OCI-LY7 (cell line): ENCODE results near the gene CTNNBIP1. TPM values are rescaled to one million over a fixed set of nuclear protein-coding genes. Genes with fewer than 3 reads are reported as not detected.

ENCODE experiments used
- BruUV-seq: library from RNA; stranded (reverse); fragments of 400-500 nt; replicated peaks from 2 replicates; lab custom pipeline; 2021; lab: Mats Ljungman, UMichigan
- CTCF ChIA-PET: fragments of 300-600 bp; sonication (Branson Sonifier 250); formaldehyde crosslinking; loops from one replicate; lab custom pipeline; 2022; ENCODE audit warnings: antibody characterized with exemption; ENCODE audit not compliant: unreplicated experiment; lab: Charles Lee
- POLR2A ChIA-PET: fragments of 300-600 bp; sonication (Branson Sonifier 250); formaldehyde crosslinking; loops from one replicate; lab custom pipeline; 2022; ENCODE audit warnings: antibody characterized with exemption; lab: Charles Lee
- DNase-seq: peaks from one replicate; pipeline ENCODE4 v3.0.0-alpha.2; 2015; ENCODE audit warnings: low spot score
- H2AFZ ChIP-seq: fragments of 200-600 bp; sonication (generic), shearing (Covaris generic); 2 replicates; pipeline ENCODE4 v1.6.1; 2014; ENCODE audit warnings: mild to moderate bottlenecking, antibody characterized with exemption, low read length, moderate library complexity
- H3K27ac ChIP-seq: fragments of 200-600 bp; sonication (generic); 2 replicates; pipeline ENCODE4 v1.5.1; 2014; ENCODE audit warnings: mixed run types, low read depth, mild to moderate bottlenecking, moderate library complexity, low read length, inconsistent platforms; ENCODE audit not compliant: poor library complexity, severe bottlenecking
- H3K36me3 ChIP-seq: fragments of 200-600 bp; sonication (generic); 2 replicates; pipeline ENCODE4 v1.6.1; 2014; ENCODE audit warnings: mild to moderate bottlenecking, antibody characterized with exemption, low read length, moderate library complexity, mixed read lengths; ENCODE audit not compliant: insufficient read depth
- H3K4me1 ChIP-seq: fragments of 200-600 bp; sonication (generic); 2 replicates; pipeline ENCODE4 v1.5.1; 2014; ENCODE audit warnings: mild to moderate bottlenecking, low read length; ENCODE audit not compliant: insufficient read depth, poor library complexity, severe bottlenecking
- H3K4me2 ChIP-seq: fragments of 200-600 bp; sonication (generic); 2 replicates; pipeline ENCODE4 v1.6.1; 2014; ENCODE audit warnings: mild to moderate bottlenecking, low read length
- H3K4me3 ChIP-seq: fragments of 200-600 bp; sonication (generic); 2 replicates; pipeline ENCODE4 v1.5.1; 2014; ENCODE audit warnings: mild to moderate bottlenecking, low read depth, low read length; ENCODE audit not compliant: poor library complexity, severe bottlenecking
- H3K79me2 ChIP-seq: fragments of 200-600 bp; sonication (generic); 2 replicates; pipeline ENCODE4 v1.6.1; 2016; ENCODE audit warnings: low read depth, mild to moderate bottlenecking, low read length, moderate library complexity, mixed read lengths; ENCODE audit not compliant: insufficient read depth
- H3K9me2 ChIP-seq: fragments of 200-600 bp; sonication (generic); 2 replicates; pipeline ENCODE4 v1.6.1; 2016; ENCODE audit warnings: mild to moderate bottlenecking, low read length, mixed read lengths; ENCODE audit not compliant: insufficient read depth
- H3K9me3 ChIP-seq: fragments of 200-600 bp; sonication (generic); 2 replicates; pipeline ENCODE4 v1.6.1; 2014; ENCODE audit warnings: mild to moderate bottlenecking, mixed run types, low read length, mixed read lengths
- H4K20me1 ChIP-seq: fragments of 200-600 bp; sonication (generic); 2 replicates; pipeline ENCODE4 v1.6.1; 2014; ENCODE audit warnings: mild to moderate bottlenecking, antibody characterized with exemption, low read length, moderate library complexity, mixed read lengths; ENCODE audit not compliant: insufficient read depth
- EZH2phosphoT487 ChIP-seq: fragments of 200-600 bp; sonication (generic); IDR thresholded peaks from 2 replicates; pipeline ENCODE4 v1.6.1; 2018; ENCODE audit warnings: low read depth, borderline replicate concordance, mild to moderate bottlenecking, mixed run types, antibody characterized with exemption, low read length, moderate library complexity, mixed read lengths
- intact Hi-C: fragments of 100-400 bp; cut with micrococcal nuclease; formaldehyde crosslinking; loops from one replicate; pipeline ENCODE4 v1.10.0; 2022; ENCODE audit not compliant: unreplicated experiment
- total RNA-seq, 2 experiments: library from RNA; depleted of rRNA in 1 of 2; stranded (reverse); fragments of >200 nt in 1 of 2; shearing (Covaris generic) in 1 of 2; gene quantifications; 2 replicates each; pipeline ENCODE4 v1.2.3, GENCODE V29; 2014 to 2022
- TF ChIP-seq, protein P1 (sequence below): fragments of 200-600 bp; sonication (generic); conservative IDR thresholded peaks from 2 replicates; pipeline ENCODE4 v1.5.1; 2014; ENCODE audit warnings: mild to moderate bottlenecking, antibody characterized with exemption, low read length, moderate library complexity, mixed read lengths

The CTNNBIP1 gene
- total RNA-seq, 2 experiments from 2014 or later: 14.7 to 17.4 TPM

DNA sequence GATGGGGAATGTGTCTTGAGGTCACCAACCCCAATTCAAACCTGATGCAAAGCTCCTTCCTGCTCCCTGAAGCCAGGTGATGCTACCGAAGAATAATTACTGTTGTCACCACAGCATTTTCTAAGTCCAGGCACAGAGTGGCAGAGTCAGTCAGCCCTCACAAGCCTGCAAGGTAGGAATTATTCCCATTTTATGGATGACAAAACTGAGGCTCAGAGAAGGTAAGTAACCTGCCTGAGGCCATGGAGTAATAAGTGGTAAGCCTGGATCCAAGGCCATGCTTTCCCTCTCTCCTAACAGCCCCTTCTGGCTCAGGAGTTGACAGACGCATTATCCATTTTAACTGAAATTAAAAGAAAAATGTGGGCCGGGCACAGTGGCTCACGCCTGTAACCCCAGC lies 23.0 kb downstream of the CTNNBIP1 start:
- ChIA-PET CTCF (no interaction called here), POLR2A (no interaction called here)
- Histone ChIP-seq H3K4me1 (peaks cover 25% of the 10 kb centered on the region), H3K79me2 (no peaks in the 10 kb centered on the region), H3K9me3 (no peaks in the 10 kb centered on the region), H4K20me1 (no peaks in the 10 kb centered on the region), H2AFZ (no peak overlapping the region), H3K4me3 (no peak overlapping the region), H3K4me2 (no peak overlapping the region), H3K36me3 (no peaks in the 10 kb centered on the region), H3K9me2 (no peaks in the 10 kb centered on the region), H3K27ac (no peak overlapping the region)
- DNase-seq: no peak
- TF ChIP-seq EZH2phosphoT487: no peak
- TF ChIP-seq, protein P1, sequence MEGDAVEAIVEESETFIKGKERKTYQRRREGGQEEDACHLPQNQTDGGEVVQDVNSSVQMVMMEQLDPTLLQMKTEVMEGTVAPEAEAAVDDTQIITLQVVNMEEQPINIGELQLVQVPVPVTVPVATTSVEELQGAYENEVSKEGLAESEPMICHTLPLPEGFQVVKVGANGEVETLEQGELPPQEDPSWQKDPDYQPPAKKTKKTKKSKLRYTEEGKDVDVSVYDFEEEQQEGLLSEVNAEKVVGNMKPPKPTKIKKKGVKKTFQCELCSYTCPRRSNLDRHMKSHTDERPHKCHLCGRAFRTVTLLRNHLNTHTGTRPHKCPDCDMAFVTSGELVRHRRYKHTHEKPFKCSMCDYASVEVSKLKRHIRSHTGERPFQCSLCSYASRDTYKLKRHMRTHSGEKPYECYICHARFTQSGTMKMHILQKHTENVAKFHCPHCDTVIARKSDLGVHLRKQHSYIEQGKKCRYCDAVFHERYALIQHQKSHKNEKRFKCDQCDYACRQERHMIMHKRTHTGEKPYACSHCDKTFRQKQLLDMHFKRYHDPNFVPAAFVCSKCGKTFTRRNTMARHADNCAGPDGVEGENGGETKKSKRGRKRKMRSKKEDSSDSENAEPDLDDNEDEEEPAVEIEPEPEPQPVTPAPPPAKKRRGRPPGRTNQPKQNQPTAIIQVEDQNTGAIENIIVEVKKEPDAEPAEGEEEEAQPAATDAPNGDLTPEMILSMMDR: no peak
- intact Hi-C loops: no loop called here
- no TSS peak for BruUV-seq

DNA sequence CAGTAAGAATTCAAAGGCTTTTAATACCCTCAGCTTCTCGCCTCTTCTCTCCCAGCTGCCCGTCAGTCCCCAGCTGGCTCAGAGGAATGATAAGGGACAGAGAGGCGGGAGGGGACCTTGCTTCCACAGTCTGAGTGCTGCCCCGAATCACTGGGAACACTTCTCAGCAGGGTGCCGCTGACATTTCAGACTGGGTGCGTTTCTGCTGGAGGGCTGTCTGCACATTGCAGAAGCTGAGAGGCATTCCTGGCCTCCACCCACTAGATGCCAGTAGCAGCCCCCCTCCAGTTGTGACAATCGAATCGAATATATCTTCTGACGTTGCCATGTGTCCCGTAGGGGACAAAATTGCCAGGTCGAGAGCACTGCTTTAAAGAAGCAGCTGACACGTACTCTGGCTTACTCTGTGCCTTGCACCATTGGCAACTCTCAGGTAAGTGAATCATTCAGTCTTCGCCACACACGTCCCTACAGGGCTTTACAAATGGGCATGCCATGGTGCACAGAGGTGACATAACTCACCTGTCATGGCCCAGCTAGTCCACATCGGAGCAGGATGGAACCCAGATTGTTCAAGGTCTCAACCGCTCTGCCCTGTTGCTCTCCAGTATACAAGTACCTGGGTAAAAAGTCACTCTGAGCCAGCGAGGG lies 23.9 kb downstream of the CTNNBIP1 start:
- no peak overlapping the region for H3K27ac ChIP-seq
- intact Hi-C loops: no loop called here
- H2AFZ ChIP-seq: no peak overlapping the region
- no peak for DNase-seq
- POLR2A ChIA-PET: interaction anchor here (0.7 kb wide), 1 partner anchor 935 kb away, joined by 3 read pairs; no protein-coding TSS in a partner anchor
- no peak overlapping the region for H3K4me2 ChIP-seq
- CTCF ChIA-PET: no interaction called here
- H3K9me2 ChIP-seq: no peaks in the 10 kb centered on the region
- no TSS peak for BruUV-seq
- no peaks in the 10 kb centered on the region for H3K79me2 ChIP-seq
- H3K4me3 ChIP-seq: no peak overlapping the region
- no peaks in the 10 kb centered on the region for H3K36me3 ChIP-seq
- H3K9me3 ChIP-seq: no peaks in the 10 kb centered on the region
- TF ChIP-seq, protein P1: no peak
- peaks cover 25% of the 10 kb centered on the region for H3K4me1 ChIP-seq
- H4K20me1 ChIP-seq: no peaks in the 10 kb centered on the region

DNA sequence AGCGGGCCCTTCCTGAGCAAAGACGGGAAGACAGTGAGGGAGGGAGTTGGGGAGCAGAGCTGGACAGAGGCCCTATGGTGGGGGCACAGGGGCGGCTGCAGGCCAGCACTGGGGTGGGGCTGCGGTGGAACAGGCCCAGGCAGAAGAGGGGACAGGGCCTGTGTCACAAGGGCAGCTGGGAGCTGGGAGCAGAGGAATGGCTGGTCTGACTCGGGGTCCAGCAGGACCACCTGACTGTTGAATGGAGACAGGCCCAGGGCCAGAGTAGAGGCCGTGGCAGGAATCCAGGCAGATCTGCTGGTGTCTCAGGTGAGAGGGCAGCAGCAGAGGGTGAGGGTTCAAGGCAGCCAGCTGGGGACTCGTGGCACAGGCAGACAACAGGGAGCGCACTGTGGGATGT lies 25.3 kb downstream of the CTNNBIP1 start:
- H3K4me3 ChIP-seq: no peak overlapping the region
- ChIA-PET POLR2A (no interaction called here), CTCF (no interaction called here)
- no peaks in the 10 kb centered on the region for H3K9me2 ChIP-seq
- no peak for DNase-seq
- BruUV-seq: no TSS peak
- no peaks in the 10 kb centered on the region for H3K9me3 ChIP-seq
- no peaks in the 10 kb centered on the region for H3K79me2 ChIP-seq
- intact Hi-C loops: no loop called here
- H4K20me1 ChIP-seq: no peaks in the 10 kb centered on the region
- no peak overlapping the region for H3K27ac ChIP-seq
- no peaks in the 10 kb centered on the region for H3K36me3 ChIP-seq
- H2AFZ ChIP-seq: no peak overlapping the region
- H3K4me1 ChIP-seq: peaks cover 14% of the 10 kb centered on the region
- TF ChIP-seq, protein P1: no peak
- no peak for TF ChIP-seq EZH2phosphoT487
- H3K4me2 ChIP-seq: no peak overlapping the region
